Astrocyte of the spinal cord (primary cell): ENCODE measurements around the gene PSD.
A peak's percentile ranks its signal among the peaks of the same experiment; 100 is the strongest.

Experiments used
- DNase-seq: peaks from one replicate; pipeline ENCODE4 v3.0.0; 2011; ENCODE audit warnings: low read depth, low spot score
- H3K4me3 ChIP-seq: 2 replicates; pipeline ENCODE4 v1.5.1; 2011; ENCODE audit warnings: low read depth, mild to moderate bottlenecking, low read length, moderate library complexity
- in situ Hi-C: cut with HindIII; loops from 2 replicates; pipeline ENCODE4 v1.10.0; 2017; ENCODE audit warnings: low sequenced_read_pairs
- TF ChIP-seq, protein P1 (sequence below): IDR thresholded peaks from 2 replicates; pipeline ENCODE4 v1.5.1; 2012; ENCODE audit warnings: low read depth, mild to moderate bottlenecking, low read length, inconsistent platforms

The PSD gene

DNA sequence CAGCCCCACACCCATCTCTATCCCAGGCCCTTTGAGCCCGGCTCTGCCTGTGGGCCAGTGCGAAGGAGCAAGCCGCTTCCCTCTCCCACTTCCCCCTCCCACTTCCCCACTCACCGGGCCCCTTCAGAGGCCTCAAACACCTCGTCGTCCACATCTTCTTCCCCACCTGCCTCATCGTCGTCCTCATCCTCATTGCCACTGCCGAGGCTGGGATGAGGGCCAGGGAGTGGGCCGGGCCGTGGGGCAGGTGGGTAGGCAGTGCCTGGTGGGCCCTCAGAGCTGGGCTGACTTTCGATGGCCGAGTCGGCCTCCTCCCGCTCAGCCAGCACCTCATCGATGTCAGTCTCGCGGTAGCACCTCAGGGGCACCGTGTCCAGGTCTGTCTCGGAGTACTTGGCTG, 3.8 kb downstream of the PSD start:
- in situ Hi-C loops: no loop called here
- TF ChIP-seq, protein P1, sequence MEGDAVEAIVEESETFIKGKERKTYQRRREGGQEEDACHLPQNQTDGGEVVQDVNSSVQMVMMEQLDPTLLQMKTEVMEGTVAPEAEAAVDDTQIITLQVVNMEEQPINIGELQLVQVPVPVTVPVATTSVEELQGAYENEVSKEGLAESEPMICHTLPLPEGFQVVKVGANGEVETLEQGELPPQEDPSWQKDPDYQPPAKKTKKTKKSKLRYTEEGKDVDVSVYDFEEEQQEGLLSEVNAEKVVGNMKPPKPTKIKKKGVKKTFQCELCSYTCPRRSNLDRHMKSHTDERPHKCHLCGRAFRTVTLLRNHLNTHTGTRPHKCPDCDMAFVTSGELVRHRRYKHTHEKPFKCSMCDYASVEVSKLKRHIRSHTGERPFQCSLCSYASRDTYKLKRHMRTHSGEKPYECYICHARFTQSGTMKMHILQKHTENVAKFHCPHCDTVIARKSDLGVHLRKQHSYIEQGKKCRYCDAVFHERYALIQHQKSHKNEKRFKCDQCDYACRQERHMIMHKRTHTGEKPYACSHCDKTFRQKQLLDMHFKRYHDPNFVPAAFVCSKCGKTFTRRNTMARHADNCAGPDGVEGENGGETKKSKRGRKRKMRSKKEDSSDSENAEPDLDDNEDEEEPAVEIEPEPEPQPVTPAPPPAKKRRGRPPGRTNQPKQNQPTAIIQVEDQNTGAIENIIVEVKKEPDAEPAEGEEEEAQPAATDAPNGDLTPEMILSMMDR: no peak
- no peak for DNase-seq

DNA sequence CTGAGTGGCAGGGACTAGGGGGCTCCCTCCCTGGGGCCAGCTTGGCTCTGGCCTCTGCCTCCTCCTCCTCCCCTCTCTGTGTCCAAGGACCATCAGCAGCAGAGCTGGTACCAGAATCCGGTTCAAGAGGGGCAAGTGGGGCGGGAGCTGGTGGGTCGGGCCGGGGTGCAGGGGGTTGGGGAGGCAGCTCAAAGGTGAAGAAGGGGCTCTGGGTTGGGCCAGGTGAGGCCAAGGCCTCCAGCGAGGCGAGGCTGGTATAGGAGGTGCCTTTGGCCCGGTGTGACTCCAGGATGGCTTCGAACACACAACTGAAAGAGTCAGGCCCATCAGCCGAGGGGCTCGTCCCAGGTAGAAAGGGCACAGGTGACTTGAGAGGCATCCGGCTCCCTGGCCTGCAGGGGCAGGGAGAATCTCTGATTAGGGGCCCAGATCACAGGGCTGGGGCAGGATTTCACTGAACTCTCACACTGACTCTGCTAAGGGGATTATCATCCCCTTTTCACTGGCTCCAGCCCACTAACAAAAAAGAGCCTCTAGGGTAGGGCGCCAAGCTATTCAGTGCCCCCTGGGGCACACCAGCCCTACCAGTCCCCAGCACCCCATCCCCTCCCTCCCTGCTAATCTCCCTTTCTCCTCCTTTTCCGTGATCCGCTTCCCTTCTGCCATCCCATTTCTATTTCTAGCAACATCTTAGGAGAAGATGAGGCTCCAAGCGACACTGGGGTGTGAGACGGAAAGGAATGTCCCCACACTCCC, 4.6 kb downstream of the PSD start:
- no peak for DNase-seq
- in situ Hi-C loops: no loop called here
- TF ChIP-seq, protein P1: no peak
- no peak overlapping the region for H3K4me3 ChIP-seq

More for the DNA sequence above, 3.8 kb downstream of the PSD start:
- H3K4me3 ChIP-seq: no peak overlapping the region

DNA sequence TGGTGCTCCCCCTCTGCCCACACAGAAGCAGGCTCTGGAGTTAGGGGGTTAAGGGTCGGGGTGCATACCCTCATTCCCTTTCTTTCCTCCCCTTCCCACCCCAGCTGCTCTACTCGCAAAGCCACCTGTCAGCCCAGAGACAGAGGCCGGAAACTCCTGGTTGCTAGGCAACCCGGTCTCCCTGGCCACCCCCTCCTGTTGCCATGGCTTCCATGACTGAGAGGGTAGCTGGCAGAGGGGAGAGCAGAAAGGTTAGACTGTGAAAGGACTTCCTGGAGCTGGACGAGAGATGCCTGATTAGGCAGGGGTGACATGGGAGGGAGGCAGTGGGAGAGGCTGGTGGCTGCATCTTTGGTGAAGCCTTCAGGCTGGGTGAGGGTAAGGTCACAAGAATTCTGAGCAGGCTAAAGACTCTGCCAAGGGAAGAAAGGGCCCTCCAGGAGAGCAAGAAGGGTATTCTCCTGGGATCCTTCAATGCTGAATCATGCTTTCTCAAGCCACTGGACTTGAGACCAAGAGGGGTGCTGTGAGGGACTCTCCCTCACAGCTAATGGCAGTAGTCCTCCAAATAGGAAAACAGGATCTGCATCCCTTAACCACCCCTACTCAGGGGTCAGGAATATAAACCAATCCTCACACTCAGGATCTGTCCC, 5.4 kb downstream of the PSD start:
- no peak for DNase-seq
- TF ChIP-seq, protein P1: no peak
- no peak overlapping the region for H3K4me3 ChIP-seq
- in situ Hi-C loops: no loop called here

DNA sequence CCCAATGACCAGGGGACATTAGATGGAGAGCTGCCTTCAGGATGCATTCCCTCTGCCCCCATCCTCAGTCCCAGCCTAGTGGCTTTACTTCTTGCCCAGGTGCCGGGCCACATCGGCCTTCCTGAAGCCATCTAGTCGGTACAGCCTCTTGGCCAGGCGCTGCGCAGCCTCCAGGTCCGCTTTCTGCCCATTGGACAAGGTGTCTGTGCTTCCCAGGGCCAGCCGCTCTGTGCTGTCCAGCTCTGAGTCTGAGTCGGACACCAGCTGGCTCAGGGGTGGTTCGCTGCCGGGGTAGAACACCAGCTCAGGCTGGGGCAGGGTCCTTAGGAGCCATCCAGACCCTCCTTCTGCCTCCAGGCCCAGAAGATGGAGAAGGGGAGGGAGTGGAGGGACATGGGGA, 6.3 kb downstream of the PSD start:
- no peak for DNase-seq
- TF ChIP-seq, protein P1: no peak
- no peak overlapping the region for H3K4me3 ChIP-seq
- in situ Hi-C loops: no loop called here

DNA sequence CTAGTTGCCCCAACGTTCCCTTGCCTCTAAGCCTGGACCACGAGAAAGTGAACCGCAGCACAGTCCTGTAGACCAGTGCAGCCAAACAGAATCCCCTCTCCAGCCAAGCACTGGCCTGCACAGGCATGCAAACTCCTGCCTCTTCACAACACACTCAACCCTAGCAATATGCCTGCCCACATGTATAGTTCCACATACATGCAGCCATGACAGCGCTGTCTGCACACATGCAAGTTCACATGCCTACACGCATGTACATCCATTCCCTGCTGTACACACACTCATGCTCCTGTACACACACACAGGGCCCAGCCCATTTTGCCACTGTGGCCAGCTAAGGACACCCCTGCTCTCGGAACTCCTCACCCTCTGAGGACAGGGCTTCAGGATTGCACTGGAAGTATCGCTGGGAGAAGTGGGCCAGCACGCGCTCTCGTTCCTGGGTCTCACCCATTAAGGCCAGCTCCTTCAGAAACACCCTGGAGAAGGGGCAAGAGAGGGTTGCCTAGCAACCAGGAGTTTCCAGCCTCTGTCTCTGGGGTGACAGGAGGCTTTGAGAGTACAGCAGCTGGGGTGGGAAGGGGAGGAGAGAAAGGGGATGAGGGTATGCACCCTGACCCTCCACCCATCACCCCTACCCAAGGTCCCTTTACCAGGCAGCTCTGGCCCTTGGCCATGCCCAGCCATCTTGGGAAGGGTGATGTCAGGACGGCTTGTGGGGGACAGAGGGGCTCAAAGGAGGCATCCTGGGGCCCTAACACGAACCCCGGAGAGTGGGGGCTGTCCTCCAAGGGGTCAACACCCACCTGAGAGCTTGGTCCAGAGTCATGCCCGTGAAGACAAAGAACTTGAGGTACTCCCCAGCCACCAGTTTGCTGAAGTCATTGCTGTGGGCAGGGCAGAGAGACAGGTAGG, 7.0 kb downstream of the PSD start:
- no peak for DNase-seq
- TF ChIP-seq, protein P1: no peak
- H3K4me3 ChIP-seq: no peak overlapping the region
- in situ Hi-C loops: no loop called here

DNA sequence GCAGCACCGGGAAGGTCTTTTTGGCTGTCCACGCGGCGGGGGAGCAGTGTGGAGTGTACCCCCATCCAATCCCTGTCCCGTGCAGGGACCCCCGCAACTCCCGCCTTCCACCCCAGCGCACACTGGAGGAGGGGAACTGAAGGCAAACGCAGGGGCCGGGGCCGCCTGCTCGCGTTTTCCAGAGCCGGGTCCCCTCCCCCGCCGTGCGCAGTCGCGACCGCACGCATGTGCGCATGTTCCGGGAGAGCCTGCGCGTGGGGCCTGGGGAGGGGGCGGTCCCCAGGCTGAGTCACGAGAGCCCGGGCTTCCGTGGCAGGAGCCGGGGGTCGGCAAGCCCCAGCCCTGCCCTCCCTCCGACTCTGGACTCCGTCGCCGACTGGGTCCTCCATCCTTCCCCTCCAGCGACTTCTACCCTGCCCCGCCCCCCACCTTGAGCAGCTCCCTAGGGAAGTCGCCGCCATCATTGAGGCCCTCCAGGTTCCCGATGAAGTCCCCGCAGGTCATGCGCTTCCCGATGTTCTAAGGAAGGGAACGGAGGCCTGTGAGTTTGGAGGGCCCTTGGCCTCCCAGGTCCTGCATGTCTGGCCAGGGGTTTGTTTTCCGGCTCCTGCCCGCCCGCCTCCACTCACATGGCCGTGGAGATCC, 8.0 kb downstream of the PSD start:
- no peak for DNase-seq

More for the DNA sequence above, 8.0 kb downstream of the PSD start:
- in situ Hi-C loops: no loop called here
- H3K4me3 ChIP-seq: peak overlapping the region; percentile 24
- TF ChIP-seq, protein P1: no peak
